GM19035 (cell line): Measurements from ENCODE around the gene SYTL3.
"Not testable (repeated sequence)": the region's sequence is repeated elsewhere in the genome, so short reads cannot be mapped to it uniquely, and the experiment has no call there.

Experiments used
- ATAC-seq: cut with Tn5 transposase; IDR thresholded peaks from one replicate; pipeline ENCODE4 v1.9.1; 2021; ENCODE audit not compliant: unreplicated experiment

The SYTL3 gene

GRCh38 chr6:158786645-158787304, 136.9 kb downstream of the SYTL3 start:
- no peak for ATAC-seq

GRCh38 chr6:158787395-158787794, 137.5 kb downstream of the SYTL3 start:
- no peak for ATAC-seq

DNA sequence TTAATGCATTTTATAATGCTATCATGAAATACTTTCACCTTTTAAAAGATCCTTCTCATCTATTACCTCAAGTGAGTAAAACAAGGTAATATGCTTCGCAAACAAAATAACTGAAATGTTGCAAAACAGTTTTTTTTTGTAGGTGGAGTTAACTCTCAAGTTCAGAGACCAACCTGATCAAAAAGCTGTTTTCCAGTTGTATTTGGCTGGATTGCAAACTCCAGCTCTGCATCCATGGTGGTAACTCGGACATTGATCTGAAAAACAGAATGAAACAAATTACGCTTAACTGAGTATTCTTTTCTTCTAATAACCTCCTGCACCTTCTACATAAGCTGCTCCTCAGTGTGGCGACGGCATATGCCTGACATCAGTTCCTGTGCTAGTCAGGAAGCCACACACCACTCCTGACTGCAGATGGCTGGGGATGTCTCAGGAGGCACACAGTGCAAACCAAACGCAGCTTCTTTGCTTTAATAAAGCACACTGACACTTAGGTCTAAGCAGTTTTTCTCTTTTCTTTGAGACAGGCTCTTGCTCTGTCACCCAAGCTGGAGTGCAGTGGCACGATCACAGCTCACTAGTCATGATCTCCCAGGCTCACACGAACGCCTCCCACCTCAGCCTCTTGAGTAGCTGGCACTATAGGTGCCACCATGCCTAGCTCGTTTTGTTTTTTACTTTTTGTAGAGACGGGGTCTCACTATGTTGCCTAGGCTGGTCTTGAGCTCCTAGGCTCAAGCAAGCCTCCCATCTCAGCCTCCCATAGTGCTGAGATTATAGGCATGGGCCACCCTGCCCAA, 139.5 kb downstream of the SYTL3 start:
- ATAC-seq: no peak

DNA sequence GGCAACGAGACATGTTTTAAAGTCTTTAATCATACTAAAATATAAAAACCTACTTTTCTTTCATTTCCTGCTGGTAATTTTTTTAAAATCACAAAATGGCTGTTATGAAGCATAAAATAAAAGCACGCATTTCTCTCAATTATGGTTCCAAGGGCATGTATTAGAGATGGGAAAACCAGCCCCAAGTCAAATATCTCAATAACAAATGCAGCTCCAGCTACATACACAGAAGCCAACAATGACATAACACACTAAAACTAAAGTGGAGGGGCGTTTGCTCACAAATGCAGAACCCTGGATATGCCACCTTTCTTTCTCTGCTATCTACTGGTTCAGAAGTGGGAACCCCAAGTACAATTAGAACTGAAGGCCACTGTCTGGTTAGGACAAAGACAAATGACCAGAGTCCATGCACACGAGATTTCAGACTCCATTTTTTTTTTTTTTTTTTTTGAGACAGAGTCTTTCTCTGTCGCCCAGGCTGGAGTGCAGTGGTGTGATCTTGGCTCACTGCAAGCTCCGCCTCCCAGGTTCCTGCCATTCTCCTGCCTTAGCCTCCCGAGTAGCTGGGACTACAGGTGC, 141.5 kb downstream of the SYTL3 start:
- ATAC-seq: no peak

DNA sequence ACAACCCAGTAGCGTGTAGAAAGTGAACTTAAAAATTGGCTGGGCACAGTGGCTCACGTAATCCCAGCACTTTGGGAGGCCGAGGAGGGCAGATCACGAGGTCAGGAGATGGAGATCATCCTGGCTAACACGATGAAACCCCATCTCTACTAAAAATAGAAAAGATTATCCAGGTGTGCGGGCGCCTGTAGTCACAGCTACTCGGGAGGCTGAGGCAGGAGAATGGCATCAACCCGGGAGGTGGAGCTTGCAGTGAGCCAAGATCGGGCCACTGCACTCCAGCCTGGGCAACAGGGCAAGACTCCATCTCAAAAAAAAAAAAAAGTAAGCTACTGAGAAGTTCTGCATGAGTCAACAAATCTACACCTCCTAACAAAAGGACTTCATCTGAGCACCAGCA, 142.7 kb downstream of the SYTL3 start:
- not testable (repeated sequence) for ATAC-seq

GRCh38 chr6:158793432-158793831, 143.6 kb downstream of the SYTL3 start:
- ATAC-seq: peak; percentile 68

DNA sequence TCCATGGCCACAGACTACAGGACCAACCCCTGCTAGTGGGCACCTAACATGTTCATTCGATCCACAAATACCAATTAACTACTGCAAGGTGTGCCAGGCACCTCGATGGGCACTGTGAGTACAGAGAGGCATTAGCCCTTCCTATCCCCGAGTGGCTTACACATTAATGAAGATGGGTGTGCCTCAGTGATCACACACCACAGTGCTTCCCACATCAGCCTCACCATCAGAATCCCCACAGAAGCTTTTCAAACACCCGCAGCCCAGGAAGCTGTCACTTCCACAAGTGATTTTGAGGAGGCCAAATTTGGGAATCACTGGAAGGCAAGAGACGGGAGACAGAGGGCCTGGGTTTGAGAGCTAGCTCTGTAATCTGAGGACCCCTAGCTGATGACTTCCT, 145.7 kb downstream of the SYTL3 start:
- ATAC-seq: no peak

- no peak for ATAC-seq
Measured at GRCh38 chr6:158796353-158796752, 146.5 kb downstream of the SYTL3 start.

GRCh38 chr6:158797331-158798310, 147.8 kb downstream of the SYTL3 start:
- no peak for ATAC-seq

DNA sequence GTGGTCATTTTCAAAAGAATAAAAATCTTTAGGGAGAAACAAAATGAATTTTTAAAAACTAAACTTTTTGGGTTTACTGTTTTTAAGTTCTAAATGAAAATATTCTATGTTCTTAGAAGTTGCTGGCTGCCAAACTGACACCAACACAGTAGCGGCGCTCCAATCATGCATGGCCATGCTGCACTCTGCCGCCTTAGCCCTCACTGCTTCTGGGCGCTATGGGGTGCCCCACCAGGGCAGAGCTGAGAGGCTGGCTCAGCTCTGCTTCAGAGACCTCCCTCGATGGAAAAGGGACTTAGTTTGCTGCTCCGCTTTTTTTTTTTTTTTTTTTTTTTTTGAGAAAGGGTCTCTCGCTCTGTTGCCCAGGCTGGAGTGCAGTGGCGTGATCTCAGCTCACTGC, 148.5 kb downstream of the SYTL3 start:
- ATAC-seq: no peak

DNA sequence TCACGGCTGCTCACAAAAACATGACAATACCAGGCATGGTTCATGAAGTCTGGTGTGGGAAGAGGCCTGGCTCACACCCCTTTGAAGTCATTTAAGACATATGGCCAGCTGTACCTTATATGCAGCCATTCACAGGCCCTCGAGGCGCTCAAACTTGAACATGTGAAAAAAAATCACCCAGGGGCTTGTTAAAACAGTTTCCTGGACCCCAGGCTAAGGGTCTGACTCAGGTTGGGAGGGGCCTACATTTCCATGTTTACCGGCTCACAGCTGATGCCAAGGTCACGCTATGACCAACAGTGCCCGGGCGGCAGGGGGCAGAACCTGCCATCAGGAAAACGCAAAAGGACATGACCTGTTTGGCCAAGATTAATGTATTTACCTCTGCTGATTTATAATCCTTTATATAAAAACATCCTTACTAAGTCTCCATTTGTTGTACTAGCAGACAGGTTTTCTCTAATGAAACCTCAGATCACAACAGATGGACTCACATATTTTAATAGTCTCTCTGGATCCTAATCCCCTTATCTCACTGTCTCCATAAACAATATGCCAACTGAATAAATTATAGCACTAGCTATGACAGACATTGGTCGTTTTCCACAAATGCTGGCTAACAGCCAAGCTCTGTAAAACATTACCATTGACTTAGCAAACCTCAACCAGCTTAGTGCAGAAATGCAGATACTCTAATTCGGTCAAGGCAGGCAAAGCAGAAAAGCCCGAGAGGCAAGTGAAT, 149.4 kb downstream of the SYTL3 start:
- no peak for ATAC-seq

- no peak for ATAC-seq
Measured at GRCh38 chr6:158801655-158802294, 151.9 kb downstream of the SYTL3 start.

GRCh38 chr6:158803733-158804143, 153.9 kb downstream of the SYTL3 start:
- ATAC-seq: peak; percentile 47

GRCh38 chr6:158804207-158804606, 154.4 kb downstream of the SYTL3 start:
- ATAC-seq: no peak

DNA sequence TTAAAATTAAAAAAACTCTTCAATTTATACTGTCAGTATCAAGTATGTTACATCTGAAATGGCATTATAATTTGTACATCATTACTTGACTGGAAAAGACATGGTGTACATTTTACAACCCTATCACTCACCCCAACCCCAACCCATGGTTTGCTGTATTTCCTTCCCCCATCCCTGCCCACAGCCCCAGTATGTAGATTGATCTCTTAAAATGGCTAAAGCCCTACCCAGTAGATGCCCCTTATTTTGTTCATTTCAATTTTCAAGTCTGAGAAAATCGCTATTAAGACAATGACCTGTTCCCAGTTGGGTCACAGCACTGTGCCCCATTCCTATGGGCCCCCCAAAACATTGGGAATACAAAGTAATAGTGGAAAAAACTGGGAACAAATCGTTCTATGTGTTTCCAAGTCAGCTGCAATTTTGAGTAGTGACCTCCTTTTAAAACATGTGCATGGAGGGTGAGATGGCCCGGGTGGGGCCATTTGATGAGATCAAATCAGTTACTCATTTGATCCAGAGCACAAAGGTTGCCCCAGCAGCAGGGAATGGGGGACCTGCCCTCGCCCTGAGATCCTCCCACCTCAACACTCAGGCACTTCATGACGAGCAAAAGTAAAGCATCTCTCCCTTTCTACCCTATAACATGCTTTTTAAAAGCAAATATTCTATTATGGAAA, 156.0 kb downstream of the SYTL3 start:
- ATAC-seq: no peak

DNA sequence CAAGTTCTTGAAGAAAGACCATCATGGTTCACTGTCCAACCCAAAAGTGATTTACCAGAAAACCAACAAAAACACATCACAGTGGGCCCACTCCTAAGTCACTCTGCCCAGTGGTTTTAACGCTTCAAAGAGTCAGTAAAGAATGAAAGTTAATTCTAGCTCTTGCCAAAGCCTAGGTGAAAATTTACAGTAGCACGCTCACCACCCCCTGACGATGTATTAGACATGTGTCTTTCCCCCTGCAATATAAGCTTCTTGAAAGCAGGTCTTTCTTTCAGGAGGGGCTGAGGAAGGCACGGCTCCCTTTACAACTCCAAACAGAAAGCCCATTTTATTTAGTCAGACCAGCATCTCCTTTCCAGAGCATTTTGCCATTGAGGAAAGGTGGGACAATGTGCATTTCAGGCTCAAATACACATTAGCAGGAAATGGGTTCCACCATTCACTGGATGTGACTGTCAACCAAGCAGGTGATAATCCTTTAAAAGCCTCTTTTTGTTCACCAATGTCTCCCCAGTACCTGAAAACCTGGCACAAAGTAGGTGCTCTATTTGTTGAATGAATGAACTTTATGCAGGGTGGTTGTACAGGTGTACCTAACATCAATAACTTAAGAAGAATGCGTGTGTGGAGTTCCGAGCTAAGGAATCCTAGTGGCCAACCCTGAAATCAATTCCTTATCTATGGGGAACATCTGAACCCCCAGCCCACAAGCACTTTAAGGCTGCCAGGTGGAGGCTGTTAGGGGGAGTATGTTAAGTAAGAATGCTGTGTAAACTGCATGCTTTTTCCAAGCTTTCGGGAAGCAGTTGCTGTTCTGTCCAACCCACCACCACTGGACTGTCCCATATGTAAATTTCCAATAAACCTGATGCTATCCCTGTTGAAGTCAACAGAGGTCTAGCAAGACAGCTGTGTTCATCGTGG, 157.9 kb downstream of the SYTL3 start:
- no peak for ATAC-seq

DNA sequence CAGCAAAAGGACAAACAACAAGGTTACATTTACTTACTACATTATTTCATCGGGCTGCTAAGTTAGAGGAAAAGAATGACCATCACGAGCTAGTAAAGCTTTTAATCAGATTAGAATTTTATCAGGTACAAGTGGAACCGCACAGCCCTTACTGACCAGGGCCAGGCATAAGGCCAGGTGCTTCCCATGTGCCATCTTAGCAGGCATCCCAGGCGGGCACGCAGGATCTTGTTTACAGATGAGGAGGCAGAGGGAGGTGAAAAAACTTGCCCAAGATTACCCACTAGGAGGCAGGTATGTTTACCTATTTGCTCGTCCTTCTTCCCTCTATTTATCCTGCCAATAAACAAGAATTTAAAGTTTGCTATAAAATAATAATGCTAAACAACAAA, 158.6 kb downstream of the SYTL3 start:
- ATAC-seq: no peak
